Measurements from ENCODE around the gene AACS.

GRCh38 chr12:125096894-125097293 lies 31.7 kb downstream of the AACS start:
- TF ChIP-seq, protein P1, sequence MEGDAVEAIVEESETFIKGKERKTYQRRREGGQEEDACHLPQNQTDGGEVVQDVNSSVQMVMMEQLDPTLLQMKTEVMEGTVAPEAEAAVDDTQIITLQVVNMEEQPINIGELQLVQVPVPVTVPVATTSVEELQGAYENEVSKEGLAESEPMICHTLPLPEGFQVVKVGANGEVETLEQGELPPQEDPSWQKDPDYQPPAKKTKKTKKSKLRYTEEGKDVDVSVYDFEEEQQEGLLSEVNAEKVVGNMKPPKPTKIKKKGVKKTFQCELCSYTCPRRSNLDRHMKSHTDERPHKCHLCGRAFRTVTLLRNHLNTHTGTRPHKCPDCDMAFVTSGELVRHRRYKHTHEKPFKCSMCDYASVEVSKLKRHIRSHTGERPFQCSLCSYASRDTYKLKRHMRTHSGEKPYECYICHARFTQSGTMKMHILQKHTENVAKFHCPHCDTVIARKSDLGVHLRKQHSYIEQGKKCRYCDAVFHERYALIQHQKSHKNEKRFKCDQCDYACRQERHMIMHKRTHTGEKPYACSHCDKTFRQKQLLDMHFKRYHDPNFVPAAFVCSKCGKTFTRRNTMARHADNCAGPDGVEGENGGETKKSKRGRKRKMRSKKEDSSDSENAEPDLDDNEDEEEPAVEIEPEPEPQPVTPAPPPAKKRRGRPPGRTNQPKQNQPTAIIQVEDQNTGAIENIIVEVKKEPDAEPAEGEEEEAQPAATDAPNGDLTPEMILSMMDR (IDR thresholded peaks at IDR 0.05), result no peak
- TF ChIP-seq POLR2A (IDR thresholded peaks at IDR 0.05), result no peak
